Stomach (tissue), 9 donors: ENCODE measurements around the gene ZRSR2. TPM values are rescaled to one million over a fixed set of nuclear protein-coding genes. Genes with fewer than 3 reads are reported as not detected.

Source experiments
- DNase-seq, 2 donors: peaks; one replicate each; pipeline versions ENCODE4 v3.0.0 to v3.0.0-alpha.2; 2013 to 2019
- H3K27ac ChIP-seq, 5 donors: fragments of 200-600 bp in 4 of 5; sonication (generic) in 4 of 5; one replicate each; pipeline ENCODE4 v1.5.1; 2013 to 2019; ENCODE audit warnings: mild to moderate bottlenecking in 1 of 5, moderate library complexity in 1 of 5
- H3K27me3 ChIP-seq, 3 donors: fragments of 200-600 bp; sonication (generic); one replicate each; pipeline ENCODE4 v1.5.1; 2017 to 2019; ENCODE audit warnings: mixed run types in 1 of 3
- H3K36me3 ChIP-seq, 4 donors: fragments of 200-600 bp; sonication (generic); 1 replicate in 3 of 4; 2 replicates in 1 of 4; pipeline ENCODE4 v1.5.1; 2016 to 2019
- H3K4me1 ChIP-seq, 4 donors: fragments of 200-600 bp; sonication (generic); one replicate each; pipeline ENCODE4 v1.5.1; 2016 to 2019
- H3K4me3 ChIP-seq, 4 donors: fragments of 200-600 bp; sonication (generic) in 3 of 4; one replicate each; pipeline ENCODE4 v1.5.1; 2016 to 2019; ENCODE audit warnings: mild to moderate bottlenecking in 1 of 4
- H3K9me3 ChIP-seq, 4 donors: fragments of 200-600 bp; sonication (generic); one replicate each; pipeline ENCODE4 v1.5.1; 2016 to 2019
- CTCF ChIP-seq, 7 experiments: fragments of 450-650 bp in 4 of 7; fragments of 200-600 bp in 3 of 7; sonication (generic) in 3 of 7; IDR thresholded peaks; one replicate each; pipeline ENCODE4 v1.5.1; 2016 to 2019; ENCODE audit warnings: antibody characterized with exemption in 7 of 7, control low read depth in 2 of 7, mild to moderate bottlenecking in 1 of 7
- EP300 ChIP-seq: sonication (generic); formaldehyde crosslinking; IDR thresholded peaks from one replicate; pipeline ENCODE4 v1.6.1; 2017; ENCODE audit warnings: antibody characterized with exemption
- POLR2A ChIP-seq, 4 donors: fragments of 450-650 bp; IDR thresholded peaks; one replicate each; pipeline ENCODE4 v1.6.1; 2016; ENCODE audit warnings: antibody characterized with exemption in 4 of 4, control low read depth in 2 of 4, mild to moderate bottlenecking in 1 of 4, moderate library complexity in 1 of 4
- POLR2AphosphoS5 ChIP-seq, 3 donors: sonication (generic); formaldehyde crosslinking; IDR thresholded peaks; one replicate each; pipeline ENCODE4 v1.6.1; 2016; ENCODE audit warnings: antibody characterized with exemption in 3 of 3
- WGBS, 5 donors: extraction: QIAGEN DNeasy Blood & Tissue Kit in 3 of 5; methylation state at CpG; one replicate each; pipeline versions ENCODE4 v1.1.5 to v1.1.7; 2013 to 2018; 5-methylcytosine and 5-hydroxymethylcytosine counted together
- intact Hi-C: fragments of 100-400 bp; cut with DNase I; formaldehyde crosslinking; loops from one replicate; pipeline ENCODE4 v1.15.1; 2023; ENCODE audit warnings: low total_unique reads
- polyA plus RNA-seq, 3 donors: library from polyadenylated mRNA; stranded (reverse); fragments of 200-250 nt; gene quantifications; one replicate each; pipeline ENCODE4 v1.2.3, GENCODE V29; 2013
- total RNA-seq, 5 donors: library from RNA; depleted of rRNA; stranded (reverse); fragments of >200 nt; gene quantifications; one replicate each; pipeline versions ENCODE4 v1.1.0 to v1.2.3, GENCODE V29; 2014 to 2016
- donor health status: healthy with polysubstance abuse.
- donor health status: Bipolar disorder and iron deficiency.
- donor health status: healthy.

The ZRSR2 gene
- total and polyA plus RNA-seq, 8 donors = 1.4 to 26.4 (median 14.1) TPM

- intact Hi-C loops = no loop called here
- peaks cover 0 to 12% (median 0%) of the 10 kb centered on the region in 3 donors for H3K27me3 ChIP-seq
- no peak for TF ChIP-seq POLR2AphosphoS5 (IDR thresholded peaks at IDR 0.05)
- no peak for TF ChIP-seq POLR2A (IDR thresholded peaks at IDR 0.05)
- TF ChIP-seq EP300 = no peak
- no peak for TF ChIP-seq CTCF (IDR thresholded peaks at IDR 0.05)
- no peaks in the 10 kb centered on the region for H3K36me3 ChIP-seq
- DNase-seq = no peak
- H3K27ac ChIP-seq = peak overlapping the region in 3 of 5 donors; percentile 7 to 95 (median 85)
- no peak overlapping the region for H3K4me3 ChIP-seq
- 34 to 70% (median 58%) methylated on average over 4 of the region's 4 CpGs for WGBS, 5 donors
- H3K4me1 ChIP-seq = peaks cover 0 to 30% (median 14%) of the 10 kb centered on the region in 4 donors
- H3K9me3 ChIP-seq = no peaks in the 10 kb centered on the region
Observed at GRCh38 chrX:15856222-15856587, 65.9 kb downstream of the ZRSR2 start.

GRCh38 chrX:15856636-15857035 is 66.4 kb downstream of the ZRSR2 start:
- intact Hi-C loops = no loop called here
- peaks cover 0 to 30% (median 14%) of the 10 kb centered on the region in 4 donors for H3K4me1 ChIP-seq
- TF ChIP-seq POLR2AphosphoS5 (IDR thresholded peaks at IDR 0.05) = no peak
- TF ChIP-seq CTCF (IDR thresholded peaks at IDR 0.05) = no peak
- TF ChIP-seq EP300 = no peak
- TF ChIP-seq POLR2A (IDR thresholded peaks at IDR 0.05) = no peak
- no peaks in the 10 kb centered on the region for H3K36me3 ChIP-seq
- peak in 1 of 2 donors; percentile 9 for DNase-seq
- H3K27me3 ChIP-seq = peaks cover 0 to 16% (median 0%) of the 10 kb centered on the region in 3 donors
- no peak overlapping the region for H3K4me3 ChIP-seq
- peak overlapping the region in 3 of 5 donors; percentile 7 to 95 (median 85) for H3K27ac ChIP-seq
- H3K9me3 ChIP-seq = no peaks in the 10 kb centered on the region
- 42 to 58% (median 53%) methylated on average over 1 of the region's 1 CpG for WGBS, 5 donors

- H3K4me3 ChIP-seq = no peak overlapping the region
- intact Hi-C loops = no loop called here
- WGBS, 5 donors = 69 to 88% (median 80%) methylated on average over 1 of the region's 1 CpG
- H3K36me3 ChIP-seq = no peaks in the 10 kb centered on the region
- no peak for TF ChIP-seq POLR2A (IDR thresholded peaks at IDR 0.05)
- no peak for TF ChIP-seq POLR2AphosphoS5 (IDR thresholded peaks at IDR 0.05)
- TF ChIP-seq CTCF (IDR thresholded peaks at IDR 0.05) = no peak
- no peak for TF ChIP-seq EP300
- no peaks in the 10 kb centered on the region for H3K9me3 ChIP-seq
- no peak for DNase-seq
- no peak overlapping the region for H3K27ac ChIP-seq
- H3K27me3 ChIP-seq = peaks cover 0 to 19% (median 0%) of the 10 kb centered on the region in 3 donors
- peaks cover 0 to 26% (median 14%) of the 10 kb centered on the region in 4 donors for H3K4me1 ChIP-seq
Observed at GRCh38 chrX:15858051-15858450, 67.8 kb downstream of the ZRSR2 start.

- 88 to 96% (median 94%) methylated on average over 3 of the region's 3 CpGs for WGBS, 5 donors
- no peak for DNase-seq
- TF ChIP-seq CTCF (IDR thresholded peaks at IDR 0.05) = no peak
- TF ChIP-seq POLR2AphosphoS5 (IDR thresholded peaks at IDR 0.05) = no peak
- TF ChIP-seq EP300 = no peak
- no peak for TF ChIP-seq POLR2A (IDR thresholded peaks at IDR 0.05)
- H3K9me3 ChIP-seq = no peaks in the 10 kb centered on the region
- peaks cover 0 to 10% (median 0%) of the 10 kb centered on the region in 3 donors for H3K27me3 ChIP-seq
- intact Hi-C loops = no loop called here
- no peak overlapping the region for H3K27ac ChIP-seq
- H3K36me3 ChIP-seq = no peaks in the 10 kb centered on the region
- H3K4me3 ChIP-seq = no peak overlapping the region
- H3K4me1 ChIP-seq = peaks cover 0 to 6% (median 3%) of the 10 kb centered on the region in 4 donors
Observed at GRCh38 chrX:15860921-15861320, 70.6 kb downstream of the ZRSR2 start.
